H1 (cell line): ENCODE measurements around the gene TCHP. TPM values are rescaled to one million over a fixed set of nuclear protein-coding genes. Genes with fewer than 3 reads are reported as not detected.

Experiments used
- BACH1 ChIP-seq: IDR thresholded peaks from 2 replicates; pipeline ENCODE4 v1.6.1; 2012; ENCODE audit warnings: low read length, improper control_type of control experiment
- CBX8 ChIP-seq: fragments of 300-800, 300-1000 bp; sonication (generic); IDR thresholded peaks from 2 replicates; pipeline ENCODE4 v1.7.1; 2016; ENCODE audit warnings: low read depth, low read length, borderline replicate concordance
- CEBPB ChIP-seq: IDR thresholded peaks from 2 replicates; pipeline ENCODE4 v1.6.1; 2012; ENCODE audit warnings: low read depth, low read length
- CHD7 ChIP-seq: fragments of 300-600 bp; sonication (generic); IDR thresholded peaks from 2 replicates; pipeline ENCODE4 v1.7.1; 2012; ENCODE audit warnings: low read length, moderate library complexity, mild to moderate bottlenecking, inconsistent platforms; ENCODE audit not compliant: insufficient replicate concordance
- EZH2 ChIP-seq: fragments of 200-600 bp; sonication (generic); IDR thresholded peaks from 2 replicates; pipeline ENCODE4 v1.7.1; 2012; ENCODE audit warnings: low read depth, mild to moderate bottlenecking, moderate library complexity, low read length, inconsistent platforms; ENCODE audit not compliant: severe bottlenecking
- FOSL1 ChIP-seq: IDR thresholded peaks from 2 replicates; pipeline ENCODE4 v1.6.1; 2011; ENCODE audit warnings: mild to moderate bottlenecking, low read depth, low read length, moderate library complexity; ENCODE audit not compliant: insufficient read depth
- HDAC6 ChIP-seq: IDR thresholded peaks from one replicate; pipeline ENCODE4 v1.7.1; 2012; ENCODE audit warnings: low read depth, mild to moderate bottlenecking, inconsistent platforms, low read length, moderate library complexity
- MAX ChIP-seq: IDR thresholded peaks from 2 replicates; pipeline ENCODE4 v1.6.1; 2012; ENCODE audit warnings: inconsistent platforms
- NANOG ChIP-seq: IDR thresholded peaks from 2 replicates; pipeline ENCODE4 v1.6.1; 2011; ENCODE audit warnings: low read length, low read depth, mild to moderate bottlenecking, inconsistent platforms; ENCODE audit not compliant: insufficient read depth, poor library complexity, severe bottlenecking
- POU5F1 ChIP-seq: IDR thresholded peaks from 2 replicates; pipeline ENCODE4 v1.6.1; 2011; ENCODE audit warnings: low read depth, mild to moderate bottlenecking, low read length, moderate library complexity
- TAF7 ChIP-seq: optimal IDR thresholded peaks from 2 replicates; pipeline ENCODE3; 2011; ENCODE audit warnings: low read depth, mild to moderate bottlenecking, inconsistent platforms, low read length, moderate library complexity, borderline replicate concordance
- ZNF274 ChIP-seq: IDR thresholded peaks from 2 replicates; pipeline ENCODE4 v1.7.0; 2012; ENCODE audit warnings: low read length, borderline replicate concordance; ENCODE audit errors: extremely low read depth
- polyA plus RNA-seq, 7 experiments: library from polyadenylated mRNA; depleted of rRNA in 3 of 7; stranded (reverse) in 5 of 7; unstranded in 2 of 7; fragments of >200 nt in 5 of 7; fragments of 200-250 nt in 2 of 7; gene quantifications; 1 replicate in 5 of 7; 2 replicates in 1 of 7; 4 replicates in 1 of 7; pipeline versions ENCODE4 v1.2.1 to v1.2.3, GENCODE V29; 2011 to 2013; ENCODE audit warnings: missing spikeins in 2 of 7, mixed read lengths in 2 of 7
- total RNA-seq: library from RNA; stranded (reverse); fragmentation: NEBNext Ultra II Directional; extraction: Animal tissue kit (Norgen Biotek cat#: 25700); gene quantifications from 2 replicates; pipeline ENCODE4 v1.2.1, GENCODE V29; 2021

TCHP gene
- total and polyA plus RNA-seq, 2 of the 8 experiments (the other 6 are each of a cell fraction or from before 2014, with no cell fraction given), result 2.8 to 4.5 TPM

- no peak for TF ChIP-seq CHD7
- TF ChIP-seq TAF7, result no peak
- TF ChIP-seq HDAC6, result no peak
- no peak for TF ChIP-seq MAX
- TF ChIP-seq EZH2, result no peak
- TF ChIP-seq ZNF274, result no peak
- no peak for TF ChIP-seq BACH1
- no peak for TF ChIP-seq CEBPB
- no peak for TF ChIP-seq FOSL1
- TF ChIP-seq NANOG, result no peak
- TF ChIP-seq POU5F1, result no peak
- no peak for TF ChIP-seq CBX8
These were observed 41.3 kb upstream of the TCHP start (continued) for GRCh38 chr12:109858764-109859163.
